ENCODE data around the gene SFRP2.
A peak's percentile ranks its signal among the peaks of the same experiment; 100 is the strongest.

Gene SFRP2

DNA sequence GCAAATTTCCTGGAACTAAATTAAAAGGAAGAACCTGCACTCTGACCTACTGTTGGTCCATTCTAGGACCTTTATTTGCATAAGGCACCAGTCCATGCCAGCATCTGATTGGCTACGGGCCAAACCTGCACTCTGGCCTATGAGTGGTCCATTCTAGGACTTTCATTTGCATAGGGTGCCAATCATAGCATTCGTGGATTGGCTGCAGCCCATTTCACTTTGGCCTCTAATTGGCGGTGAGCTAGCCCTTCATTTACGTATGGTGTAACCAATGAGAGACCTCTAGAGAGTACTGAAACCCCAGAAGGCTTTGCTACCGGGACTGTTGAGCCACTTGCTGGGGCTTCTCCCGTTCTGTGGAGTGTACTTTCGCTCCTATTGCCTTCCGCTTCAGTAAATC lies 23.0 kb downstream of the SFRP2 start:
- DNase-seq, result no peak

- no peak for DNase-seq
Observed at GRCh38 chr4:153764601-153765368, 24.1 kb downstream of the SFRP2 start.

DNA sequence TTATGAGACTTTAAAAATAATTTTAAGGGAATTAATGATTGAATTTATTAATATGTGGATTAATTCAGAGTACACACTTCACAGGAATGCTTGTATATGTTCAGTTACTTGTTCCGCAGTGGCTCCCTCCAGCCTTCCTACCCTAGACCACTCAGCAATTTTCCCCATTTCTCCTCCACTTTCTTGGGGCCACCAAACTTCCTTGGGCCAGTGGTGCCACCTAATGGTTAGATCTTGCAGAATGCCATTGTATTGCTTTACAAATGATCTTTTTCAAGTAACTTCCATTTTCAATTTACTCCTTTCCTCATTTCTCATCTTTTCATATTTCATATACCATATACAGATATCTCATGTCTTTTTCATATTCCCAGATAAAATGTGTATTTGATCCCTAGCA lies 25.5 kb downstream of the SFRP2 start:
- no peak for DNase-seq

GRCh38 chr4:153759407-153760316 lies 29.2 kb downstream of the SFRP2 start, which contains the start of gene RNF175:
Gene RNF175, minus strand, starts transcription at chr4:153760024. Its CDS starts 162 bp downstream, at chr4:153759862.
- peak in 1 of 5 donors; percentile 17 for DNase-seq

DNA sequence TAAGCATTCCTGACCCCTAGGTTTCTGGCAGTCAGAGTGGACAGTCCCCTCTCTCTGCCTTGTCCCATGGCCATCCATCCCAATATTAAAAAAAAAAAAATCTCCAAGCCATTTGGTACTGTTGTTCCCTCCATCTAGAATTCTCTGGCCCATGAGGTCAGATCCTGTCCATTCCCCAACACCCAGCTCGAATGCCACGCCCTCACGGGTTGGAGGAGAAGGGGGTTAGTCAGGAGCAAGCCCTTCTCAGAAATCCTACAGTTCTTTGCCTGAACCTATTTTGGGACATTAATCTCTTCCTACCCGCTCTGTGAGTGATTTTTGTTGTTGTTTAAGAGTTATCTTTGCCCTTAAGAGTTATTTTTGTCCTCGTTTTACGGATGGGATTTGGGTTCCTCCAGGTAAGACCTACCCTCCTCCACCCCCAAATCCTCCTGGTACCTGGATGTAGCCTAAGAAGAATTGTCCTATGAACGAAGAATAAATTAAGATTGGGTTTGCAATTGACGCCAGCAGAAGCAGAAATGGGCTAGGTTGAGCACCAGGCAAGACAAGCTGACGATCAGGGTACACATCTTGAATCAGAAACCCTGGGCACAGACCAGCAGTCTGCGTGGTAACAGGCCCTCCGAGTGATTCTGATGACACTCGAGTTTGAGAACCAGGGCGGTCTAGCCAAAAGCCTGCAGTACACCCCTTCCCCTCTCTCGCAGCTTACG lies 30.0 kb downstream of the SFRP2 start:
- DNase-seq, result no peak

GRCh38 chr4:153758136-153758535 lies 30.7 kb downstream of the SFRP2 start:
- no peak for DNase-seq

GRCh38 chr4:153757407-153757806 lies 31.5 kb downstream of the SFRP2 start:
- no peak for DNase-seq

DNA sequence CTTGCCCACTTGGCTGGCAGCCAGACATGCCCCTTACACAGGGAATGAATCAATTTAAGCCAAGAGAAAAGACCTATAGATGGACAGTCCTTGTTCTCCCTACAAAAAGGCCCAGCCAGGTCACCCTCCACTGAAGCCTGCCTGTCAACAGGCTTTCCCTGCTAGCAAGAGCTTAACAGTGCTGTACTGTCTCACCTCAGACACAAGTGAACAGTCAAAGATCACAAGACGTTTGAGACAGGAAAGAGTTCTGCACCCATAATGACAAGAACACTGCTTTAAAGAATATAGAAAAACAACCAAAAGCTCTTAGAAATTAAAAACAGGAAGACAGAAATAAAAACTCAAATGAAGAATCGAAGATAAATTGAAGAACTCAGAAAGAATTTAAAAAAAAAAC lies 33.7 kb downstream of the SFRP2 start:
- no peak for DNase-seq

DNA sequence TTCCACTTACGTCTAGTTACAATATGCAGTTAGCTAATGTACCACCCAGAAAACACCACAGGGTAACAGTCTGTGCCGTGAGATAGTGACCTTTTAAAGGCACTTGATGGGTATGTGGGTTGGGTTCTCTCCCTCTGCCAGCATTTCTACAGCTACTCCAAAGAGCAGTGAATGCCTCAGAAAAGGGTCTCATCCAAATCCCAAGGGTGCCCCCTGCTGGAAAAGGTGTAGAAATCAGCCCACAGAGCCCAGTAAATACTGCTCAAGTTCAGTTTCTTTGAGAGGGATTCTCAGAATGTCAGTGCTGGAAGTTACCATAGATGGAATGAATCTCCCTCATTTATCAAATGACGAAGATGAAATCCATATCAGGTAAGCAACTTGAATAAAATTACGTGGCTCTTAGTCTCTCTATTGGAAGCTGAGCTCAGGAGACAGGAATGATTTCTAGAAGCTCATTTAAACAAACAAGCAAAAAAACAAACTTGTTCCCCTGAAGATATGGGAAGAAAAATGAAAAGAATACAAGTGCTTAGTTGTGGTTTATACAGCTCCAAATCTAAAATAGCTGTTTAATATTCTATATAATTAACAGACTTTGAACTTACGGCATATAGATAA lies 38.6 kb downstream of the SFRP2 start:
- peak in 4 of 5 donors; percentile 27 to 62 (median 41) for DNase-seq

- no peak for DNase-seq
Observed at GRCh38 chr4:153748378-153748777, 40.5 kb downstream of the SFRP2 start.

- DNase-seq, result no peak
Observed at GRCh38 chr4:153747406-153747955, 41.4 kb downstream of the SFRP2 start.

DNA sequence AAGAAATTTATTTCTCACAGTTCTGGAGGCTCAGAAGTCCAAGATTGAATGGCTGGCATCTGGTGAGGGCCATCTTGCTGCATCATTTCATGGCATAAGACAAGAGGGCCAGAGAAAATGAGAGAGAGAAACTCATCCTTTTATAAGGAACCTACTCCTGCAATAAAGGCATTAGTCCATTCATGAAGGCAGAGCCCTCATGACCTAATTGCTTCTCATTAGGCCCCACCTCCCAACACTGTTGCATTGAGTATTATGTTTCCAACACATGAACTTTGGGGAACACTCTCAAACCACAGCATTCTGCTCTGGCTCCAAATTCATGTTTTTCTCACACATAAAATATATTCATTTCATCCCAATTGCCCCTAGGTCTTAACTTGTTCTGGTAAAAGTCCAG lies 43.2 kb downstream of the SFRP2 start:
- no peak for DNase-seq

- DNase-seq, result no peak
Observed at GRCh38 chr4:153741541-153741940, 47.3 kb downstream of the SFRP2 start.

DNA sequence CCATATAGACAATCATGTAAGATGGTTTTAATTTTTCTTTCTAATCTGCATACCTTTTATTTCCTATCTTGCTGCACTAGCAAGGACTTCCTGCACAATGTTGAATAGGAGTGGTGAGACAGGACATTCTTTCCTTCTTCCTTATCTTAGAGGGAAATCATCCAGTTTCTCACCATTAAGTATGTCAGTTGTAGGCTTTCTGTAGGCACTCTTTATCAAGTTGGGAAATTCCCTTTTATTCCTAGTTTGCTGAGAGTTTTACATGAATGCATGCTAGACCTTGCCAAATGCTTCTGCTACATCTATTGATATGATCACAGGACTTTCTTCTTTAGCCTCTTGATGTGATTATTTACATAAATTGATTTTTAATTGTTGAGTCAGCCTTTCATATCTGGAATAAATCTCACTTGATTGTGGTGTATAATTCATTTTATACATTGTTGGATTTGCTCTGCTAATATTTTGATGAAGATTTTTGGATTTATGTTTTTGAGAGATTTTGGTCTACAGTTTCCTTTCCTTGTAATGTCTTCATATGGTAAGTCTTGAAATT lies 52.9 kb downstream of the SFRP2 start:
- DNase-seq, result no peak

- DNase-seq, result no peak
Observed at GRCh38 chr4:153733751-153734448, 55.0 kb downstream of the SFRP2 start.

- DNase-seq, result no peak
Observed at GRCh38 chr4:153731239-153731638, 57.6 kb downstream of the SFRP2 start.
